Omental fat pad (tissue), 4 donors: ENCODE measurements around the gene SCYGR3. TPM values are rescaled to one million over a fixed set of nuclear protein-coding genes. Genes with fewer than 3 reads are reported as not detected.

ENCODE experiments used
- ATAC-seq: fragments of 150-250 bp; one replicate; pipeline ENCODE4 v1.9.1; 2016; ENCODE audit warnings: mild to moderate bottlenecking, moderate library complexity; ENCODE audit not compliant: low FRiP score
- DNase-seq: peaks from one replicate; pipeline ENCODE4 v3.0.0-alpha.2; 2019; ENCODE audit warnings: low spot score
- total RNA-seq, 4 donors: library from RNA; depleted of rRNA; stranded (reverse); fragments of >200 nt; gene quantifications; one replicate each; pipeline ENCODE4 v1.1.0, GENCODE V29; 2016
- TF ChIP-seq, protein P1 (sequence below), 3 donors: fragments of 450-650 bp; IDR thresholded peaks; one replicate each; pipeline ENCODE4 v1.5.1; 2016 to 2017; ENCODE audit warnings: antibody characterized with exemption in 3 of 3, mild to moderate bottlenecking in 3 of 3, moderate library complexity in 2 of 3

Gene SCYGR3
- total RNA-seq, 4 donors from 2014 or later = not detected

- ATAC-seq (no peak), DNase-seq (no peak)
- TF ChIP-seq, protein P1, sequence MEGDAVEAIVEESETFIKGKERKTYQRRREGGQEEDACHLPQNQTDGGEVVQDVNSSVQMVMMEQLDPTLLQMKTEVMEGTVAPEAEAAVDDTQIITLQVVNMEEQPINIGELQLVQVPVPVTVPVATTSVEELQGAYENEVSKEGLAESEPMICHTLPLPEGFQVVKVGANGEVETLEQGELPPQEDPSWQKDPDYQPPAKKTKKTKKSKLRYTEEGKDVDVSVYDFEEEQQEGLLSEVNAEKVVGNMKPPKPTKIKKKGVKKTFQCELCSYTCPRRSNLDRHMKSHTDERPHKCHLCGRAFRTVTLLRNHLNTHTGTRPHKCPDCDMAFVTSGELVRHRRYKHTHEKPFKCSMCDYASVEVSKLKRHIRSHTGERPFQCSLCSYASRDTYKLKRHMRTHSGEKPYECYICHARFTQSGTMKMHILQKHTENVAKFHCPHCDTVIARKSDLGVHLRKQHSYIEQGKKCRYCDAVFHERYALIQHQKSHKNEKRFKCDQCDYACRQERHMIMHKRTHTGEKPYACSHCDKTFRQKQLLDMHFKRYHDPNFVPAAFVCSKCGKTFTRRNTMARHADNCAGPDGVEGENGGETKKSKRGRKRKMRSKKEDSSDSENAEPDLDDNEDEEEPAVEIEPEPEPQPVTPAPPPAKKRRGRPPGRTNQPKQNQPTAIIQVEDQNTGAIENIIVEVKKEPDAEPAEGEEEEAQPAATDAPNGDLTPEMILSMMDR (IDR thresholded peaks at IDR 0.05) = no peak
Observed at GRCh38 chr2:227568852-227569169, 45.8 kb downstream of the SCYGR3 start.

DNA sequence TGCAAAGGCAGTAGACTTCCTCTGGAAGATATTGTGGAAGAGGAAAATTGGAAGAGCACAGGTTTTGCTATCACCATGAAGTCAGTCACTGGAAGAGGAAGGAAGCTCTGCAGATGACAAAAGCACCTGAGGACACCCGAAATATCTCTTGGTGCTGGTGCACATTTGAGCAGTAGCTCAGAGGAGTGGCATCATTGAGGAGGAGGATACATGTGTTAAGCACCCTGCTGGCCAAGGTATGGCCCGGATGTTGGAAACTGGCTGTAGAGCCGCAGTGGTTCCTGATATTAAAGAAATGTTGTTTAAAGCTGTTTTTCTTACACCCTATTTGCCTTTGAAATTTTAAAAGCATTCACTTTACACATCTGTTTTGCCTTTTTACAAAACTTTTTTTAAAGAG, 48.6 kb downstream of the SCYGR3 start:
- TF ChIP-seq, protein P1 (IDR thresholded peaks at IDR 0.05) = no peak
- ATAC-seq (no peak), DNase-seq (no peak)

- TF ChIP-seq, protein P1 (IDR thresholded peaks at IDR 0.05) = no peak
- no peak for DNase-seq
- peak; percentile 29 for ATAC-seq
Observed at GRCh38 chr2:227565080-227565479, 49.6 kb downstream of the SCYGR3 start.

Other genes starting within 250 kb of the SCYGR3 start
- not detected for gene TM4SF20, start 235.5 kb downstream of the SCYGR3 start, total RNA-seq
- not detected for gene SCYGR1, start 226.9 kb downstream of the SCYGR3 start, total RNA-seq
- gene AGFG1, start 142.7 kb downstream of the SCYGR3 start, total RNA-seq = 100 to 1,000 TPM in 3 of 4 donors, 10 to 100 TPM in 1; 85.7 to 265 (median 186) TPM
- not detected for gene SCYGR2, start 15.9 kb downstream of the SCYGR3 start, total RNA-seq
- gene SCYGR4, start 2.7 kb upstream of the SCYGR3 start, total RNA-seq = under 1 TPM in 1 of 4 donors, not detected in 3; 0.84 TPM
- not detected for gene SCYGR5, start 52.0 kb upstream of the SCYGR3 start, total RNA-seq
- gene SLC19A3, start 103.2 kb upstream of the SCYGR3 start, total RNA-seq = 100 to 1,000 TPM in 3 of 4 donors, 10 to 100 TPM in 1; 44.1 to 537 (median 169) TPM
- gene SCYGR6, start 109.9 kb upstream of the SCYGR3 start, total RNA-seq = not detected
- not detected for gene SCYGR7, start 113.5 kb upstream of the SCYGR3 start, total RNA-seq
- not detected for gene SCYGR8, start 131.1 kb upstream of the SCYGR3 start, total RNA-seq
- 10 to 100 TPM in 1 of 4 donors, 1 to 10 TPM in 1, not detected in 2; 3.4 to 19.2 TPM for gene CCL20, start 199.0 kb upstream of the SCYGR3 start, total RNA-seq